ENCODE results near the gene SEM1. TPM values are rescaled to one million over a fixed set of nuclear protein-coding genes. Genes with fewer than 3 reads are reported as not detected.
"Not testable (repeated sequence)": the region's sequence is repeated elsewhere in the genome, so short reads cannot be mapped to it uniquely, and the experiment has no call there.

Gene SEM1
- polyA plus RNA-seq, 2 of the 4 experiments (the other 2 are of a cell fraction), result 235 to 859 TPM

DNA sequence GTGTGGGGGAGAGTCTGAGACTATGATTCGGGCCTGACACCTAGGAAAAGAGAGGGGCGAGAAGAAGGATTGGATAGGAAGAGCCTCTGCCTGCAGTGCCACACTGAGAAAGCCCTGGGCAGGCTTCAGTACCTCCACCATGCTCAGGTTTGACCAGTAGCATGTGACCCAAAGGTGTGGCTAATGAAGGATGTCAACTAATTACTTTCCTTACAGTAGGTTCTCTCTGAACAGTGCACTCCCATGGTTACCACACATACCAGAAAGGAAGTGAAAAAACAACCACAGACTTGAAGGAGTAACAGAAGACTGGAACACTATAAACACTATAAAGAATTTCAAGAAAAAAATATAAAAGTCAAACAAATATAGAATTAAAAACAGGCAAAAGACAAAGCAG, 46.2 kb downstream of the SEM1 start (continued):
- TF ChIP-seq CHD4 (IDR thresholded peaks at IDR 0.05; ENCODE audit: borderline replicate concordance) (no peak), EHF (CRISPR knock-in tag; IDR thresholded peaks at IDR 0.05) (no peak), CBX2 (IDR thresholded peaks at IDR 0.05; ENCODE audit: borderline replicate concordance, low read depth) (no peak), HMGXB4 (CRISPR knock-in tag; IDR thresholded peaks at IDR 0.05; ENCODE audit: borderline replicate concordance) (no peak), CEBPB (IDR thresholded peaks at IDR 0.05) (no peak), REST (IDR thresholded peaks at IDR 0.05) (no peak), RNF2 (IDR thresholded peaks at IDR 0.05; ENCODE audit: borderline replicate concordance, low read depth) (no peak), HEYL (CRISPR knock-in tag; IDR thresholded peaks at IDR 0.05) (no peak), ZFP36 (IDR thresholded peaks at IDR 0.05; ENCODE audit: borderline replicate concordance, partially characterized antibody) (no peak), HOXB5 (CRISPR knock-in tag; IDR thresholded peaks at IDR 0.05) (no peak)

- H3K4me1 ChIP-seq; DNase-seq (ENCODE audit: low read depth in 1 of 2, low spot score in 1 of 2); ATAC-seq; H3K9me3 ChIP-seq; H3K4me3 ChIP-seq; FAIRE-seq; H3K4me2 ChIP-seq; H3K27ac ChIP-seq; POLR2A ChIA-PET: not testable (repeated sequence)
- WGBS (ENCODE audit: missing lambda C conversion rate), result 63% methylated on average over 3 of the region's 3 CpGs
- CTCF ChIA-PET, result interaction anchor here (0.6 kb wide), 1 partner anchor 1467 kb away, joined by 3 read pairs; no protein-coding TSS in a partner anchor
These were observed 47.5 kb downstream of the SEM1 start for GRCh38 chr7:96662151-96662550.

DNA sequence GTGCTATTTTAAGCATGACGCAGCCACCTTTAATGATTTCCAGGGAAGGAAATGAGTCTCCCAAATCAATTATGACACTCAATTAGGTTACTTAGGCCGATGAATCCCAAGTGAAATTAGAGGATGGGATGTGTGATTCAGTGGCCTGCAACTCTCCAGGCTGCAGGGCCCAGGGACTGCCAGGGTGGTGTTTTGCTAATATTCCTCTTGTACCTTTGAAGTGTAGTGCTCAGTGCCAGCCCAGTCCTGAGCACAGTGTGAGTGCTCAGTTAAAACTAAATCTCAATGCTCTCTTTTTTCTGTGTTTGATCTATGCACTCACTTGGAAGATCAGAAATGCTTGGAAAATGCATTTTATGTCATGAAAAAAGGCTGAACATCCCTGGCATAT, 51.6 kb downstream of the SEM1 start:
- no peak for FAIRE-seq
- CTCF ChIA-PET, result no interaction called here

More for the DNA sequence above, 51.6 kb downstream of the SEM1 start:
- POLR2A ChIA-PET, result no interaction called here
- Histone ChIP-seq H3K4me3 (no peak overlapping the region), H3K27ac (no peak overlapping the region), H3K4me2 (no peak overlapping the region), H3K9me3 (no peaks in the 10 kb centered on the region), H3K4me1 (no peaks in the 10 kb centered on the region)
- no peak for TF ChIP-seq BHLHE40 (IDR thresholded peaks at IDR 0.05; ENCODE audit: low read depth, low read length)
- no peak for TF ChIP-seq FOSB (CRISPR knock-in tag; IDR thresholded peaks at IDR 0.05)
- TF ChIP-seq ELK1 (IDR thresholded peaks at IDR 0.05; ENCODE audit: low read depth, low read length), result no peak
- TF ChIP-seq ESRRA (IDR thresholded peaks at IDR 0.05; ENCODE audit: borderline replicate concordance, low read length), result no peak
- no peak for TF ChIP-seq RAD21 (conservative IDR thresholded peaks at IDR 0.05 in 1 of 2, IDR thresholded peaks at IDR 0.05 in 1 of 2)
- no peak for TF ChIP-seq HMGXB4 (CRISPR knock-in tag; IDR thresholded peaks at IDR 0.05; ENCODE audit: borderline replicate concordance)
- no peak for TF ChIP-seq CTCF (IDR thresholded peaks at IDR 0.05)
- TF ChIP-seq SREBF2 (IDR thresholded peaks at IDR 0.05), result no peak
- TF ChIP-seq EHF (CRISPR knock-in tag; IDR thresholded peaks at IDR 0.05), result no peak
- no peak for TF ChIP-seq CBX8 (IDR thresholded peaks at IDR 0.05)
- TF ChIP-seq, protein P1, sequence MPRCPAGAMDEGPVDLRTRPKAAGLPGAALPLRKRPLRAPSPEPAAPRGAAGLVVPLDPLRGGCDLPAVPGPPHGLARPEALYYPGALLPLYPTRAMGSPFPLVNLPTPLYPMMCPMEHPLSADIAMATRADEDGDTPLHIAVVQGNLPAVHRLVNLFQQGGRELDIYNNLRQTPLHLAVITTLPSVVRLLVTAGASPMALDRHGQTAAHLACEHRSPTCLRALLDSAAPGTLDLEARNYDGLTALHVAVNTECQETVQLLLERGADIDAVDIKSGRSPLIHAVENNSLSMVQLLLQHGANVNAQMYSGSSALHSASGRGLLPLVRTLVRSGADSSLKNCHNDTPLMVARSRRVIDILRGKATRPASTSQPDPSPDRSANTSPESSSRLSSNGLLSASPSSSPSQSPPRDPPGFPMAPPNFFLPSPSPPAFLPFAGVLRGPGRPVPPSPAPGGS (IDR thresholded peaks at IDR 0.05), result no peak
- DNase-seq (ENCODE audit: low read depth in 1 of 2, low spot score in 1 of 2), result no peak
- 77% methylated on average over 2 of the region's 2 CpGs for WGBS (ENCODE audit: missing lambda C conversion rate)
- no peak for ATAC-seq

All from A549 (cell line).